Peyer's patch (tissue), 4 donors: ENCODE data around the gene FAM78A.

Experiments
- CTCF ChIP-seq, 6 experiments: fragments of 450-650 bp in 4 of 6; fragments of 200-600 bp in 2 of 6; sonication (generic) in 1 of 6; IDR thresholded peaks; one replicate each; pipeline ENCODE4 v1.5.1; 2017 to 2019; ENCODE audit warnings: antibody characterized with exemption in 6 of 6, mild to moderate bottlenecking in 3 of 6, moderate library complexity in 1 of 6
- POLR2A ChIP-seq, 2 donors: fragments of 450-650 bp; IDR thresholded peaks; one replicate each; pipeline ENCODE4 v1.5.1; 2017; ENCODE audit warnings: antibody characterized with exemption in 2 of 2, mild to moderate bottlenecking in 2 of 2, moderate library complexity in 2 of 2

- TF ChIP-seq CTCF (IDR thresholded peaks at IDR 0.05) = no peak
- TF ChIP-seq POLR2A (IDR thresholded peaks at IDR 0.05) = no peak
Measured at GRCh38 chr9:131284856-131285255, 8.5 kb upstream of the FAM78A start.
